Measurements from ENCODE around the gene BAHCC1. TPM values are rescaled to one million over a fixed set of nuclear protein-coding genes. Genes with fewer than 3 reads are reported as not detected.

BAHCC1 gene
- total RNA-seq, 2 donors from 2014 or later = 11.4 to 28.9 TPM

DNA sequence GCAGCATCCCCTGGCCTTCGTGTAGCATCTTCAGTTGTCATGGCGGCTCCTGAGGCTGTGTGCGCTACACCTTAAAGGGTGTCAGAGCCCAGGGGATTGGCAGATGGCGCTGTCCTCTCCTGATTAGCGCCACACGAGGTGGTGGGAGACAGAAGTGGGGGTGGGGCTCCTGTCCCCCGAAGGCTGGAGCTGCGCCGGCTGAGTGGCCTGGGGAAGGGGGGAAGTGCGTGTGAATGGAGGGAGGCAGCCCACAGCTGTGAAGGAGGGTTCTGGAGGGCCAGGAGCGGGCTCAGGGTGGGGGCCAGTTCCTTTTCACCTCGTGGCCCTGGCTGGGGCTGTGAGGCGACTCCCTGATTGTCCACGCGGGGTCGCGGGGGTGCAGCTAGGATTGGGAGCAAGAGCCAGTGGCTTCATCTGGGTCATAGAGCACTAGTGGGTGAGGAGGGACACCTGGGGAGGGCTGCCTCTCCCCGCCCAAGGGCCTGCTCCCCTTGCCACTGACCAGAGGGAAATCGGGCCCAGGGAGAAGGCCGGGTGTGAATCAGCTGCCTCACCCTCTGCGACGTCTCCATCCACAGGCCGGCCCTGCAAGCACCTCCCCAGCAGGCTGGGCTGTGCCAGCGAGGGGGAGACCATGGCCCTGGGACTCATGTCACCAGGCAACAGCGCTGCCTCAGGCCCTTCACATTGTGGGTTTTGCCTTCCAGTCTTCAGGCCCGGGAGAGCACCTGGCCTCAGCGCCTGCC is 14.1 kb downstream of the BAHCC1 start:
- no peak for DNase-seq (ENCODE audit: low spot score)
- TF ChIP-seq POLR2AphosphoS5 (IDR thresholded peaks at IDR 0.05) = no peak
- TF ChIP-seq, protein P1, sequence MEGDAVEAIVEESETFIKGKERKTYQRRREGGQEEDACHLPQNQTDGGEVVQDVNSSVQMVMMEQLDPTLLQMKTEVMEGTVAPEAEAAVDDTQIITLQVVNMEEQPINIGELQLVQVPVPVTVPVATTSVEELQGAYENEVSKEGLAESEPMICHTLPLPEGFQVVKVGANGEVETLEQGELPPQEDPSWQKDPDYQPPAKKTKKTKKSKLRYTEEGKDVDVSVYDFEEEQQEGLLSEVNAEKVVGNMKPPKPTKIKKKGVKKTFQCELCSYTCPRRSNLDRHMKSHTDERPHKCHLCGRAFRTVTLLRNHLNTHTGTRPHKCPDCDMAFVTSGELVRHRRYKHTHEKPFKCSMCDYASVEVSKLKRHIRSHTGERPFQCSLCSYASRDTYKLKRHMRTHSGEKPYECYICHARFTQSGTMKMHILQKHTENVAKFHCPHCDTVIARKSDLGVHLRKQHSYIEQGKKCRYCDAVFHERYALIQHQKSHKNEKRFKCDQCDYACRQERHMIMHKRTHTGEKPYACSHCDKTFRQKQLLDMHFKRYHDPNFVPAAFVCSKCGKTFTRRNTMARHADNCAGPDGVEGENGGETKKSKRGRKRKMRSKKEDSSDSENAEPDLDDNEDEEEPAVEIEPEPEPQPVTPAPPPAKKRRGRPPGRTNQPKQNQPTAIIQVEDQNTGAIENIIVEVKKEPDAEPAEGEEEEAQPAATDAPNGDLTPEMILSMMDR (IDR thresholded peaks at IDR 0.05) = no peak
- TF ChIP-seq POLR2A (IDR thresholded peaks at IDR 0.05) = no peak

DNA sequence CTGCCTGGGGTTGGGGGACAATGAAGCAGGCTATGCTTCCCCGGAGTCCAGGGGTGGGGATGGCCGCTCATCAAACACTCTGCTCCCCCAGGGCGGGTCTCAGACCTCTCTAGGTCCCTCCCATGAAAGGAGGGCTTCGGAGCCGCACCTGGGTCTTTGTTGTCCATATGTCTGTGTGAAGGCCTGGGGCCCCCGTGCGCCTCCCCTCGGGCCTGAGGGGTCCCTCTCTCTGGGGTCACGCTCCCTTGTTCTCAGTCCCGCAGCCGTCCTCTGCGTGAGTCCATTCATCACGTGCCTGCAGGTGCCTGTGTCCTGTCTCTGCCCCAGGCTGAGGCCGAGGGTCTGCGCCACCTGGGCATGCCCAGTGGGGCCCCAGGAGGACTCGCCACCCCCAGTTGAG is 15.6 kb downstream of the BAHCC1 start:
- H3K4me1 ChIP-seq (replicated peaks) = no peaks in the 10 kb centered on the region
- WGBS = 91% methylated on average over 9 of the region's 16 CpGs
- intact Hi-C loops (cut with DNase I) = no loop called here

More for the DNA sequence above, 14.1 kb downstream of the BAHCC1 start:
- no peaks in the 10 kb centered on the region for H3K27me3 ChIP-seq (replicated peaks; ENCODE audit: insufficient read depth)
- H3K36me3 ChIP-seq = no peaks in the 10 kb centered on the region
- intact Hi-C loops (cut with DNase I) = no loop called here
- H3K27ac ChIP-seq = no peak overlapping the region
- no peaks in the 10 kb centered on the region for H3K9me3 ChIP-seq
- WGBS = 79% methylated on average over 27 of the region's 27 CpGs
- H3K4me1 ChIP-seq (replicated peaks) = peaks cover 1% of the 10 kb centered on the region
- no peak overlapping the region for H3K4me3 ChIP-seq

DNA sequence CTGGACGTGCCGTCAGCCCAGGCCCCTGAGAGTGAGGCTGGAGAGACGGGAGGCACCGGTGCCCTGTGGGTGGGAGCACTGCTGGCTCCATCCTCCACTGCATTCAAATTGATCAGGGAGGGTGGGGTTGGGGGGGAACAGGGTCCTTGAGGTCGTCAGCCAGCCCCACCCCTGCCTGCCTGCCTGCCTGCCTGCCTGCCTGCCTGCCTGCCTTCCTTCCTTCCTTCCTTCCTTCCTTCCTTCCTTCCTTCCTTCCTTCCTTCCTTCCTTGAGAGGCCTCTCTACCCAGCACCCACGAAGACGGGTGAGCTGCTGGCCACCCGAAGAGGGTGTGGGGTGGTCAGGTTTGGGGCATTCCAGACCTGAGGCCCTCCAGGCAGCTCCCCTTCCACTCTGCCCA is 16.0 kb downstream of the BAHCC1 start:
- no peak overlapping the region for H3K27ac ChIP-seq
- no peak overlapping the region for H3K4me3 ChIP-seq
- TF ChIP-seq POLR2A (IDR thresholded peaks at IDR 0.05) (no peak), POLR2AphosphoS5 (IDR thresholded peaks at IDR 0.05) (no peak)
- TF ChIP-seq, protein P1 (IDR thresholded peaks at IDR 0.05) = no peak
- no peaks in the 10 kb centered on the region for H3K27me3 ChIP-seq (replicated peaks; ENCODE audit: insufficient read depth)
- WGBS = 93% methylated on average over 8 of the region's 8 CpGs
- H3K9me3 ChIP-seq = no peaks in the 10 kb centered on the region
- H3K36me3 ChIP-seq = no peaks in the 10 kb centered on the region
- no peak for DNase-seq (ENCODE audit: low spot score)
- no peaks in the 10 kb centered on the region for H3K4me1 ChIP-seq (replicated peaks)
- intact Hi-C loops (cut with DNase I) = no loop called here

More for the DNA sequence above, 15.6 kb downstream of the BAHCC1 start:
- Histone ChIP-seq H3K27ac (no peak overlapping the region), H3K9me3 (no peaks in the 10 kb centered on the region), H3K36me3 (no peaks in the 10 kb centered on the region), H3K4me3 (no peak overlapping the region), H3K27me3 (replicated peaks; ENCODE audit: insufficient read depth) (no peaks in the 10 kb centered on the region)
- no peak for DNase-seq (ENCODE audit: low spot score)
- TF ChIP-seq, protein P1 (IDR thresholded peaks at IDR 0.05) = no peak
- TF ChIP-seq POLR2AphosphoS5 (IDR thresholded peaks at IDR 0.05) (no peak), POLR2A (IDR thresholded peaks at IDR 0.05) (no peak)

DNA sequence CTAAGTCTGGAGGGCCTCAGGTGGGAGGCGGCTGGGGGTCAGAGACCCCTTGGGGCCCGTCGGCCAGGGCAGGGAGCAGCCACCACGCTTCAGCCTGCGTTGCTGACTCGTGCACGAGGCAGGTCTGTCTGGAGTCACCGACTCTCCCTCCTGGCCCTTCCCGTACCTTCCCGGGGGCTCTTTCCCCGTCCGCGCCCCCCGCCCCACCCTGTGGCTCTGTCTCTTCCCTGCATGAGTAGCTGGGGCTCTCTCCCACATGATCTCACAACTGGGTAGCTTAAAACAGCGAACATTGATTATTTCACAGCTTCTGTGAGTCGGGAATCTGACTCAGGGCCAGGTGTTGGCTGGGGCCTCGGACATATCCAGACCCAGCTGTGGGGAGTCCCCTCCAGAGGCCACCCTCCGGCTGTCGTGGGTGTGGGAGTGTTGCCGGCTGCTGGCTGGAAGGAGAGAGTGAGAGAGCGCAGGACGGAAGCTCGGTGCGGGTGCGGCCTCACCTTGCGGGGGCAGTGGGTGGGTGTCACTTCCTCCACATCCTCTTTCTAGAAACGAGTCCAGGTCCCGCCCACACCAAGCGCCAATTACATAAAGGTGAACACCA is 17.3 kb downstream of the BAHCC1 start:
- no peak for DNase-seq (ENCODE audit: low spot score)
- 65% methylated on average over 23 of the region's 29 CpGs for WGBS
- no peak overlapping the region for H3K27ac ChIP-seq
- H3K4me3 ChIP-seq = no peak overlapping the region
- no peaks in the 10 kb centered on the region for H3K4me1 ChIP-seq (replicated peaks)
- no peaks in the 10 kb centered on the region for H3K9me3 ChIP-seq
- no peaks in the 10 kb centered on the region for H3K36me3 ChIP-seq
- intact Hi-C loops (cut with DNase I) = no loop called here
- no peaks in the 10 kb centered on the region for H3K27me3 ChIP-seq (replicated peaks; ENCODE audit: insufficient read depth)
- TF ChIP-seq POLR2A (IDR thresholded peaks at IDR 0.05) = no peak
- TF ChIP-seq POLR2AphosphoS5 (IDR thresholded peaks at IDR 0.05) = no peak
- TF ChIP-seq, protein P1 (IDR thresholded peaks at IDR 0.05) = no peak

Measured in prostate gland (tissue), 2 donors.